GM18861 (cell line): ENCODE data around the gene RNF32.
"Not testable (repeated sequence)": the region's sequence is repeated elsewhere in the genome, so short reads cannot be mapped to it uniquely, and the experiment has no call there.

Source experiments
- ATAC-seq: cut with Tn5 transposase; IDR thresholded peaks from one replicate; pipeline ENCODE4 v1.9.1; 2021; ENCODE audit not compliant: unreplicated experiment

RNF32 gene

DNA sequence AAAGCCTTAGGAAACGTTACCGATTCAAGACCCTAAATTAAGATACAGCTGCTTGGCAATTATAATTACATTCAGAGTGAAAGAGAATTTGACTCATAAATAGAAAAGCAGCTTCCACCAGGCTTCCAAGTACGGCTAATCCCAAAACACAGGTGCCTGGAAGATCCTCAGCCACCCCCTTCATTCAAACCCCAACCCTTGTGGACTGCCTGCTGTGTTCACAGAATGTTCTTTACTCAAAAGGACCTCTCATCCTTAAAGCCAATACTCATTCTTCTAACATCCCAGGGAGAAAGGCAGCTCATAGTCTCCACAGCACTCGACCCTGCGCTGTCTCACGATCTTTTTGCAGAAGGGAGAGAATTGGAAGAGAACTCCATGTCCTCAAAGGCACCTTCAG, 32.9 kb downstream of the RNF32 start:
- ATAC-seq = no peak

DNA sequence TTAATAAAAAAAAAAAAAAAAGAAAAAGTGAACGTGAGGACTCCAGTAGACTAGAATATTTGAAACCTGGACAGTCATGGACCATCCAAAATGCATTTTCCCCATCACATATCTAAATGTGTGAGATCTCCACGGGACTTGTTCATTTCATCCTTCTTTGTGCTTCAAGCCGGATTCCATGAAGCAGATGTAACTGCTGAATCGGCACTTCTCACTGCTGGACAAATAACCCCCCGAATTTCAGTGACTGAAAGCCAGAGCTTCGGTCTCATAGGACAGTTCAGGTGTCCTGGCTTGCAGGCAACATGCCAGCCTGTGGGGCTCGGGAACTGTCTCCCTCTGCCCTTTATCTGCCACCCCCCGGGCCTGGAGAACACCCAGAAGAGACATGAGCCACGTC, 33.3 kb downstream of the RNF32 start:
- ATAC-seq = no peak

- no peak for ATAC-seq
Measured at GRCh38 chr7:156675721-156676120, 35.1 kb downstream of the RNF32 start.

GRCh38 chr7:156676263-156676662, 35.7 kb downstream of the RNF32 start:
- no peak for ATAC-seq

DNA sequence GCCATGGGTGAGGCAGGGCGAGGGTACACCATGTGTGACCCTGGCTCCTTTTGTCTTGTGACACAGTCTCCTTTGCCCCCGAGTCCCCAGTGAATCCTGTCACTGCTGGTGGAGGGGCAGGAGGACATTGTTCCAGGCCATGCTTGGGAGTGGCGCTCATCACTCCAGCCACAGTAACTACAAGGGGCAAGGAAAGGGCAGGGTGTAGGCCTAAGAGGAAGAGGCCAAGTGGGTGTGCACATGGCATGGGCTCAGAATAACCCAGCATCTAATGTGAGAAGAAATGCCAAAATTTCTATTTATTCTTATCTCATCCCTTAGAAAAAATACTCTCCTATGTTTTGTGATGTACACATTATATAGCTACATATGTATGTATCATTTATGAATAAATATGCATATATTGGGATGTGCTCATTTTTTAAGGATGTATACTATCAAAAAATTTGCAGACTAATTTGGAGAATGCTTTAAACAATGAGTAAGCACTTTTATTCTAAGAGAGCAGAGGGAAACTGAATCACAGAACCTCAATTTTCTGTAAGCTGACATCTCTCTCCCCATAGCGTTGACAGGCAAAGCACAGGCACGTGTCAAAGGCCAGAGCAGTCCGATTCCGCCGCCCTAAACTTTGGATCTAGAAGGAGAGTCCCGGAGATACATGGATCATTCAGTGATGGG, 36.9 kb downstream of the RNF32 start:
- no peak for ATAC-seq

GRCh38 chr7:156680281-156680680, 39.7 kb downstream of the RNF32 start:
- no peak for ATAC-seq

DNA sequence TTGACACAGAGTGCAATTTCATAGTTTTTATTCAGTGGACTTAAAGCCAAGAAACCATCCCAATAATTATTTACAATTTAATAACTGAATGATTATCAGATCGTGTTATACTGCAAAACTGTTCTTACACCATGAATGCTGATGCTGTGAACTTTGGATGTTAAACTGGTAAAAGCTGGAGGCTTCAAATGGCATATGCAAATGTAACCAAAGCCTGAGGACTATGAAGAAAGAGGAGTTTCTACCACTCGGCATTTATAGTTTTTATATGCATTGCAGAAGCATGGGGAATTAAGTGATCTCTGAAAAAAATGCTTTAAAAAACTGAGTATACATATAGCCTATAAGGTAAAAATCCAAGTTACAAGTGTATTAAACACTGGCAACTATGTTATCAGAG, 42.4 kb downstream of the RNF32 start:
- no peak for ATAC-seq

DNA sequence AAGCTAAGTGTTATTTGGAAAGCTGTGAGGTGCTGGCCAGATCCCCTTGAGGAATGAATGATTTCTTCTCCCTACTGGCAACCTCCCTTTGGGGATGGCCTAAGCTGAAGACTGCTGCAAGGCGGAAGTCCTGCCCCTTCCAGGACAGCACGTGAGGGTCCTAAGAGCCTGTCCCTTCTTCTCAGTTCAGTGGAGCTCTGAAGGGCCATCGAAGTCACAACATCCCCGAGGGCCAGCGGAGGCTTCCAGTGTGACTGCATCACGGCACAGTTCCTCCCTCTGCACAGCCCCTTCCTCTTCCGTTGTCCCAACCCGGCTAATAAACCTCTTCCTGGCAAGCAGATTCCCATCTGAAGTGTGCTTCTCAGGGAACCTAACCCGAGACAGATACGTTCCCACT, 43.7 kb downstream of the RNF32 start:
- ATAC-seq = no peak

DNA sequence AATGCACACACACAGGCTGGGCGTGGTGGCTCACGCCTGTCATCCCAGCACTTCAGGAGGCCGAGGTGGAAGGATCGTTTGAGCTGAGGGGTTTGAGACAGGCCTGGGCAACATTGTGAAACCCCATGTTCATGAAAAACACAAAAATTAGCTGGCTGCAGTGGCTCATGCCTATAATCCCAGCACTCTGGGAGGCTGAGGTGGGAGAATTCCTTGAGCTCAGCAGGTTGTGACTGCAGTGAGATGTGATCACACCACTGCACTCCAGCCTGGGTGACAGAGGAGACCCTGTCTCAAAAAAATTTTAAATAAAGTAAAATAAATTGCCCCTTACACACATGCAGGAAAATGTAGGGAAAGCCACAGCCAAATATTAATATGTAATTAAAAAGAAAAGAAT, 44.1 kb downstream of the RNF32 start:
- ATAC-seq = no peak

DNA sequence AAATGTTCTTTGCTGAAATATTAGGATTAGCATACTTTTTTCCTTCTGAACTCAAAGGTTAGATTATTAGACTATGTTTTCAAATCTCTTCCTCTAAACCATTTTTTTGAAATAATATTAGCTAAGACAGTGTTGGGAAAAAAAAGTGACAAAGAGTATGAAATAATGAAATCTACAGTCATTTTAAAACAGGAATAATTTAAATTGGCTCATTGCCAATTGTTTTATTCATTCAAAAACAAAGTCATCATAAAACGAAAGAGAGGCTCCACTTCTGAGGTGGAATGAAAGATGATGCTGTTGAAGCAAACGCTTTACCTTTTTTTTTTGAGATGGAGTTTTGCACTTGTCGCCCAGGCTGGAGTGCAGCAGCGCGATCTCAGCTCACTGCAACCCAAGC, 51.2 kb downstream of the RNF32 start:
- ATAC-seq = no peak

DNA sequence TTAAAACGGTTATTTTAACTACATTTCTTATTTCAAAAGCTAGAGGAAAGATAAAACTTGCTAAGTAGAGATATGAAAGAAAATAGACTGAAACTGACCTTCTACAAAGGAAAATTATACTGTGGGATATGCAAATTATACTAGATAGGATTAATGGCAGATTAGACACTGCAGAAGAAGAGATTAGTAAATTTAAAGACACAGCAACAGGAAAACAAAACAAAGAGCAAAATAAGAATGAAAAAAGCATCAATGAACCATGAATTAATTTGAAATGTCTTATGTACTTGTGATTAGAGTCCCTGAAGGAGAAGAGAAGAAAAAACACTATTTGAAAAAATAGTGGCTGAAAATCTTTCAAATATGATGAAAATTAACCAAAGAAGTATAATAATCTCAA, 52.3 kb downstream of the RNF32 start:
- no peak for ATAC-seq

GRCh38 chr7:156693627-156694026, 53.1 kb downstream of the RNF32 start:
- ATAC-seq = no peak

DNA sequence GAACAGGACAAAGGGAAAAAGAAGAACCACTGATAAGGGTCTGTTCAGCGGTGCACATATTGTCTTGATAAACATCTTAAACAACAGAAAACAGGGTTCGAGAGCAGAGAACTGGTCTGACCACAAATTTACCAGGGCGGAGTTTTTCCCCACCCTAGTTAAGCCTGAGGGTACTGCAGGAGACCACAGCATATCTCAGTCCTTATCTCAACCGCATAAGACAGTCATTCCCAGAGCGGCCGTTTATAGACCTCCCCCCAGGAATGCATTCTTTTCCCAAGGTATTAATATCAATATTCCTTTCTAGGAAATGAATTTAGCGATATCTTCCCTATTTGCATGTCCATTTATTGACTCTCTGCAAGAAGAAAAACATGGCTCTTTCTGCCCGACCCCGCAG, 56.7 kb downstream of the RNF32 start:
- not testable (repeated sequence) for ATAC-seq

- ATAC-seq = not testable (repeated sequence)
Measured at GRCh38 chr7:156698512-156698911, 57.9 kb downstream of the RNF32 start.

GRCh38 chr7:156701787-156702186, 61.2 kb downstream of the RNF32 start:
- ATAC-seq = not testable (repeated sequence)

DNA sequence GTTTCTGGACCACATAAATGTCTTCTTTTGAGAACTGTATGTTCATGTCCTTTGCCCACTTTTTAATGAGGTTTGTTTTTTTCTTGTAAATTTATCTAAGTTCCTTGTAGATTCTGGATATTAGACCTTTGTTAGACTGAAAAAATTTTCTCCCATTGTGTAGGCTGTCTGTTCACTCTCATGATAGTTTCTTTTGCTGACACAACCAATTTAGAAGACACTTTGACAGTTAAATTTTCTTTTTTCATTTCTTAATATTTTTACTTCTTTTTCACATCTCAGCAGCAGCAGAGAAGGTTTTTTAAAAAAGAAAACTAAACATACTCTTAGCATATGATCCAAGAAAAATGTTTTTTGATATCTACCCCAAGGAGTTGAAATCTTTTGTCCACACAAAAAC, 61.8 kb downstream of the RNF32 start:
- ATAC-seq = no peak

DNA sequence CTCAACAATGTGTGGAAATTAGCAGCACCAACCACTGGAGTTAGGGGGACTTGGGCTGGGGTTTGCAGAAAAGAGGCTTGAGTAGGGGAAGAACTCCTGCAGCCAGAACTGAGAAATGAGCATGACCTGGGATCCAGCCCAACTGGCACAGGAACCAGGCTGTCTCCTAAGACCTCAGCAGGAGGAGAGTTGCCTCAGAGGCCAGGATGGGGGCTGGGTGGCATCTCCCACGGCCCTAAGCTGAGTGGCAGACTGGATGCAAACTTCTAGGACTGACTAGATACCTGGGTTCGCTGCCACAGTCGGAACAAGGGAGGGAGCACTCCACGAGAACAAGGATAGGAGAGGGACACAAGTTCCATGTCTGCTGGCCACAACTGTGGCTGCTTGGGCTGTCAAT, 62.6 kb downstream of the RNF32 start:
- no peak for ATAC-seq

DNA sequence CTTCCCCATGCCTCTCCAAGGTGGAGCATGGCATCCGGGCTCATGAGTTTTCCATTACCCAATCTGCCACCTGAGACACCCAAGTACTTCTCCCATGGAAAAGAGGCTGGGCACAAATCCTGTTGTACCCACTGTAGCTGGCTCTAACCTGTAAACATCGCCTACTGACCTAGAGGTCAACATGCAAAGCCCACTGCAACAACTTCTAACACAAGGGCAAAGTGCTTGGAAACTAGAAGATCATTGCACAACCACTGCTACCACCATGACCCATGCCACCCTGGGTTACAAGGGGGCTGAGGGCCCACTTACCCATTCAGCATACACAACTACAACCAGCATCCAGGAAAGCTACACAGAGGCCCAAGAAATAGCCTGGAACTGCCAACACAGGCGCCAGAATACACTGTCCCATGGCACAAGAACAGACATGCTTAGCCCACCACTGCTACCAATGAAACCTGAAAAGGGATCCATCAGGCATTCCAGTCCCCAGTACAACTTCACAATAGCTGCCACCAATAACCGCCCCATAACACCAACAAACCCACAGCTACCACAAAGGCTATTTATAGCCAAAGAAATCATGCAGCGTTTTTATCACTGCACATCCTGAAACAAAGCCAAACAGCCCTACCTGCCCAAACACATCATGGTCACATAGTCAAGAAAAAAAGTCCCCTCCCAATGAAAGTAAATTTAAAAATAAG, 63.4 kb downstream of the RNF32 start:
- ATAC-seq = no peak

DNA sequence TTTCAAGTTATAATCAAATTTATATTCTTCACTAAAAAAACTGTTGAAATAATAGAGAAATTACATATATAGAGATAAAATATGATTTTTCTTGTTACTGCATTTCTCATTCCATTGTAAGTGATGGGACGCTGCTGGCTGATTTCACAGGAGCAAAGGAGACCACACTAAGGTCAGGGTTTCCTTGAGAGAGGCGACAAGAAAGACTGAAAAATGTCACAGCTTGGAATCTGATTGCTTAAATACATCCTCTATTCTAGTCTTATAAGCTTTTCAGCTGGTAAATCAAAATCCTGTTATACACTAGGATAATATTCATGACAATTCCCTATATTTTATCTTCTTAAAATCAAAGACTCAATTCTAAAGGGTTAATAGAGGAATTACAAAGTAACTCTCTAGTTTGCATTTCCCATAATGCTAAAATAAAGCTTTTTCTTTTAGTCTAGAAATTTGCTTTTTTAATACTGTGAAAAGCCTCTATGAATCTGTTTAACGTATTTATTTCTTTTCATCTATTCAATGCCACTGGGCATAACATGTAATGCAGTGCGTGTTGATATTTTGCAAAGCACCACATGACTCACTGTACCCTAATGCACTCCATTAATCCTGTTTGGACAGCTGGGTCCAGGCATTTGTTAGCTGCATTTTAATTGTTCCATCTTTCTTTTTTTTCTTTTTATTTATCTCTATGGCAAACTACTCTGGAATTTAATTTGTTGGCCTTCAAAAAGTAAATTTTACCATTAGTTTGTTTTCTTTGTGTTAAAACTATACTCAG, 81.7 kb downstream of the RNF32 start:
- no peak for ATAC-seq

DNA sequence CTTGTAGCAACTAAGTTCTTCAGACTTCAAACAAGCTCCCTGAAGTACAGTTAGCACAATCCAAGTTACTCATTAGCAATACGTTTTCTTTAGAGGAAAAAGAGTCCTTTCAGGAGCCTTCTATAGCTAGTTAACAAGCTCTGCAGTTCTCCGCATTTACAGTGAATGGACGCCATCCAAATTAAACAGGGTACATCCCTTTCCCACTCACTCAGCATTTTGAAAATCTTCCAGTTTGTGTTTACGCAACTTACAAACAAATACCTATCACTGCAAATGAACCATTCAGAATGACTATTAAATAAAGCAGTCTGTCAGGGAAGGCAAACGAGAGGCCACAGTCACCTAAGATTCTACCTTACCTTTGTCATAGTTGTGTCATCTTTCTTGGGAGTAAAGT, 84.5 kb downstream of the RNF32 start:
- no peak for ATAC-seq

DNA sequence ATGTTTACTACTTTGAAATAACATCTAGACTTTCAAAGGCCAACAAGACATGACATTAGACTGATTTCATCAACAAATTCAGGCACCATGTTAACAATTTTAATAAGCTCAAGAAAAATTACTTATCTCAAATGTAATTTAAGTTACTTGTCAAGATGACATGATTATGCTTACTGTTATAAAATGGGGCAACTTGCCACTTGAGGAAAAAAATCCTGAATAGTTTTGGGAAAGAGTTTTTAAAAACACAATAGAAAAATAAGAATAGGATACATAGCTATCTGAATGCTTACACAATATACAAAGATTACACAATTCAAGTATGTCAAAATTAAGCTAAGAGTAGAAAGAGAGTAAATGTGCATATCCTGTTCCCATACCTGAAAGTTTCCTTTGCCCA, 85.4 kb downstream of the RNF32 start:
- ATAC-seq = no peak
